Measurements from ENCODE around the gene ENPP3.
"Not testable (repeated sequence)": the region's sequence is repeated elsewhere in the genome, so short reads cannot be mapped to it uniquely, and the experiment has no call there.

ENPP3 gene

GRCh38 chr6:131740161-131740560, 103.1 kb downstream of the ENPP3 start:
- H3K4me1 ChIP-seq = peaks cover 12% of the 10 kb centered on the region
- in situ Hi-C loops (cut with MboI; ENCODE audit: low sequenced_read_pairs) = no loop called here
- no peak for DNase-seq (ENCODE audit: low spot score in 2 of 2)
- no peaks in the 10 kb centered on the region; the same call in 1 of the 2 replicates for H3K27me3 ChIP-seq (ENCODE audit: low read depth)
- no peaks in the 10 kb centered on the region for H3K36me3 ChIP-seq (replicated peaks)
- no peak overlapping the region for H3K4me3 ChIP-seq
- no peaks in the 10 kb centered on the region for H3K9me3 ChIP-seq

- H3K4me1 ChIP-seq = peaks cover 12% of the 10 kb centered on the region
- no peaks in the 10 kb centered on the region for H3K36me3 ChIP-seq (replicated peaks)
- H3K4me3 ChIP-seq = no peak overlapping the region
- DNase-seq (ENCODE audit: low spot score in 2 of 2) = no peak
- no peaks in the 10 kb centered on the region; the same call in 1 of the 2 replicates for H3K27me3 ChIP-seq (ENCODE audit: low read depth)
- no peaks in the 10 kb centered on the region for H3K9me3 ChIP-seq
- in situ Hi-C loops (cut with MboI; ENCODE audit: low sequenced_read_pairs) = no loop called here
These were observed 104.7 kb downstream of the ENPP3 start for GRCh38 chr6:131741688-131742393.

GRCh38 chr6:131744432-131745287, 107.6 kb downstream of the ENPP3 start:
- DNase-seq (ENCODE audit: low spot score in 2 of 2) = peak; percentile 9 to 55
- in situ Hi-C loops (cut with MboI; ENCODE audit: low sequenced_read_pairs) = no loop called here
- Histone ChIP-seq H3K9me3 (no peaks in the 10 kb centered on the region), H3K4me3 (no peak overlapping the region), H3K27me3 (ENCODE audit: low read depth) (no peaks in the 10 kb centered on the region), H3K4me1 (peaks cover 16% of the 10 kb centered on the region), H3K36me3 (replicated peaks) (no peaks in the 10 kb centered on the region)

- in situ Hi-C loops (cut with MboI; ENCODE audit: low sequenced_read_pairs) = no loop called here
- H3K4me3 ChIP-seq = no peak overlapping the region
These were observed 108.4 kb downstream of the ENPP3 start for GRCh38 chr6:131745476-131745875.

GRCh38 chr6:131747821-131748353, 110.8 kb downstream of the ENPP3 start:
- in situ Hi-C loops (cut with MboI; ENCODE audit: low sequenced_read_pairs) = no loop called here

More at GRCh38 chr6:131745476-131745875, 108.4 kb downstream of the ENPP3 start:
- DNase-seq (ENCODE audit: low spot score in 2 of 2) = no peak
- Histone ChIP-seq H3K9me3 (no peaks in the 10 kb centered on the region), H3K27me3 (ENCODE audit: low read depth) (no peaks in the 10 kb centered on the region), H3K4me1 (peaks cover 16% of the 10 kb centered on the region), H3K36me3 (replicated peaks) (no peaks in the 10 kb centered on the region)

GRCh38 chr6:131749023-131749422, 111.9 kb downstream of the ENPP3 start:
- Histone ChIP-seq H3K36me3 (replicated peaks) (no peaks in the 10 kb centered on the region), H3K27me3 (ENCODE audit: low read depth) (peaks cover 4% of the 10 kb centered on the region; the same call in 1 of the 2 replicates), H3K4me3 (no peak overlapping the region), H3K4me1 (peaks cover 13% of the 10 kb centered on the region), H3K9me3 (no peaks in the 10 kb centered on the region; the same call in 1 of the 2 replicates)
- in situ Hi-C loops (cut with MboI; ENCODE audit: low sequenced_read_pairs) = no loop called here
- no peak for DNase-seq (ENCODE audit: low spot score in 2 of 2)

More at GRCh38 chr6:131747821-131748353, 110.8 kb downstream of the ENPP3 start:
- DNase-seq (ENCODE audit: low spot score in 2 of 2) = no peak
- Histone ChIP-seq H3K9me3 (no peaks in the 10 kb centered on the region), H3K4me1 (peaks cover 16% of the 10 kb centered on the region), H3K27me3 (ENCODE audit: low read depth) (no peaks in the 10 kb centered on the region), H3K36me3 (replicated peaks) (no peaks in the 10 kb centered on the region), H3K4me3 (no peak overlapping the region)

- H3K36me3 ChIP-seq (replicated peaks); H3K4me1 ChIP-seq; H3K27me3 ChIP-seq (ENCODE audit: low read depth); H3K9me3 ChIP-seq; H3K4me3 ChIP-seq; DNase-seq (ENCODE audit: low spot score in 2 of 2); in situ Hi-C loops (cut with MboI; ENCODE audit: low sequenced_read_pairs): not testable (repeated sequence)
These were observed 114.1 kb downstream of the ENPP3 start for GRCh38 chr6:131751012-131751715.

- DNase-seq (ENCODE audit: low spot score in 2 of 2) = no peak
- Histone ChIP-seq H3K4me3 (no peak overlapping the region), H3K36me3 (replicated peaks) (no peaks in the 10 kb centered on the region), H3K4me1 (no peaks in the 10 kb centered on the region), H3K27me3 (ENCODE audit: low read depth) (peaks cover 4% of the 10 kb centered on the region; the same call in 1 of the 2 replicates), H3K9me3 (no peaks in the 10 kb centered on the region; the same call in 1 of the 2 replicates)
- in situ Hi-C loops (cut with MboI; ENCODE audit: low sequenced_read_pairs) = no loop called here
These were observed 117.0 kb downstream of the ENPP3 start for GRCh38 chr6:131754088-131754487.

- no peak for DNase-seq (ENCODE audit: low spot score in 2 of 2)
- Histone ChIP-seq H3K27me3 (ENCODE audit: low read depth) (peaks cover 4% of the 10 kb centered on the region; the same call in 1 of the 2 replicates), H3K36me3 (replicated peaks) (no peaks in the 10 kb centered on the region), H3K4me1 (no peaks in the 10 kb centered on the region), H3K4me3 (no peak overlapping the region), H3K9me3 (no peaks in the 10 kb centered on the region; the same call in 1 of the 2 replicates)
- in situ Hi-C loops (cut with MboI; ENCODE audit: low sequenced_read_pairs) = no loop called here
These were observed 117.8 kb downstream of the ENPP3 start for GRCh38 chr6:131754715-131755567.

- H3K36me3 ChIP-seq (replicated peaks) = no peaks in the 10 kb centered on the region
- H3K4me1 ChIP-seq = no peaks in the 10 kb centered on the region
- in situ Hi-C loops (cut with MboI; ENCODE audit: low sequenced_read_pairs) = no loop called here
- H3K4me3 ChIP-seq = no peak overlapping the region
- peaks cover 4% of the 10 kb centered on the region; the same call in 1 of the 2 replicates for H3K27me3 ChIP-seq (ENCODE audit: low read depth)
- H3K9me3 ChIP-seq = no peaks in the 10 kb centered on the region; the same call in 1 of the 2 replicates
- no peak for DNase-seq (ENCODE audit: low spot score in 2 of 2)
These were observed 118.5 kb downstream of the ENPP3 start for GRCh38 chr6:131755597-131755996.

- H3K36me3 ChIP-seq (replicated peaks) = no peaks in the 10 kb centered on the region
- no peak for DNase-seq (ENCODE audit: low spot score in 2 of 2)
These were observed 118.9 kb downstream of the ENPP3 start for GRCh38 chr6:131756039-131756438.

GRCh38 chr6:131758920-131759319, 121.8 kb downstream of the ENPP3 start:
- H3K4me1 ChIP-seq = no peaks in the 10 kb centered on the region
- in situ Hi-C loops (cut with MboI; ENCODE audit: low sequenced_read_pairs) = no loop called here
- H3K27me3 ChIP-seq (ENCODE audit: low read depth) = 0 out of 2 replicates have a peak, but pooled peaks cover 2% of the 10 kb centered on the region
- no peak for DNase-seq (ENCODE audit: low spot score in 2 of 2)
- no peaks in the 10 kb centered on the region for H3K36me3 ChIP-seq (replicated peaks)
- no peak overlapping the region for H3K4me3 ChIP-seq
- no peaks in the 10 kb centered on the region; the same call in 1 of the 2 replicates for H3K9me3 ChIP-seq

More at GRCh38 chr6:131756039-131756438, 118.9 kb downstream of the ENPP3 start:
- in situ Hi-C loops (cut with MboI; ENCODE audit: low sequenced_read_pairs) = no loop called here
- no peak overlapping the region for H3K4me3 ChIP-seq
- no peaks in the 10 kb centered on the region for H3K4me1 ChIP-seq
- peaks cover 4% of the 10 kb centered on the region; the same call in 1 of the 2 replicates for H3K27me3 ChIP-seq (ENCODE audit: low read depth)
- H3K9me3 ChIP-seq = no peaks in the 10 kb centered on the region; the same call in 1 of the 2 replicates

Measured in HAP-1 (cell line).